Left lobe of liver (tissue), 2 donors: ENCODE measurements around the gene GTPBP1. TPM values are rescaled to one million over a fixed set of nuclear protein-coding genes. Genes with fewer than 3 reads are reported as not detected.
A peak's percentile ranks its signal among the peaks of the same experiment; 100 is the strongest.

Source experiments
- ATAC-seq: fragments of 200-7000 bp; cut with Tn5 transposase; one replicate; pipeline ENCODE4 v1.9.1; 2020; ENCODE audit warnings: mild to moderate bottlenecking, moderate library complexity
- DNase-seq: peaks from one replicate; pipeline ENCODE4 v3.0.0-alpha.2; 2020; ENCODE audit warnings: low spot score
- total RNA-seq: library from RNA; stranded (reverse); gene quantifications from one replicate; pipeline ENCODE4 v1.2.1, GENCODE V29; 2021
- donor health status: DM: no; HTN: no; CAD: no; lungs with moderate emphysema.
- donor health status: DM: no; HTN: yes; CAD: no.

The GTPBP1 gene
- total RNA-seq, 1 donor from 2014 or later, result 14.4 TPM

DNA sequence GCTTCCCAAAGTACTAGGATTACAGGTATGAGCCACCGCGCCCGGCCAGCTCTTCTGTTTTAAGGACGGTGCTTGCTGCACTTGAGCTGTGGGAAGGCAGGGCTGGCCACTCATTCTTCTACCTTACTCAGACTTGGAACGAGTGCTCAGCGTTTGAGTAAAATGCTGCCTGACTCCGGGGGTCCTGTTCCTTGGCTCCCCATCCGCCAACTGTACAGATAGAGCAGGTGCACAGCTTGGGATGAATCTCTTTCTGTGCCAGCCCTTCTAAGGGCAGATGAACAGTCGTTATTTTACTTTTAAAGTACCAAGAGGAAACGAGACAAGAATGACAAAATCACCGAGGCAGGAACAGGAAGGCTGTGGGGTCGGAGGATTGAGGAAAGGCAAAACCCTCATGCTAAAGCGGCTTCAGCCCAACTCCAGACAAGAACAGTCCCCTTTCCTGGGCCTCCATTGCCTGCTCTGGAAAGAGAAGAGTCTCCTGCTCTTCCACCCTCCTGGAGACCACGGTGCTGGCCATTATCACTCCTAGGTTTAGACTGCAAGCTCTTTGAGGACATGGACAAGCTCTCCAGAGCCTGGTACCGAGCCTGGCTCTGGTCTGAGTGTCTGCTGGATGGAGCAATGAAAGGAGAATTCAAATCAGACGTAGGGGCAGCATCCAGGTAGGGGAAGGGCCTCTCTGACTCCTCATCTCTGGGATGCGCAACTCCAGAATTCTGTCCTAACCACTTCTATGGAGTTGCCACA is 51.1 kb downstream of the GTPBP1 start:
- no peak for ATAC-seq
- no peak for DNase-seq

DNA sequence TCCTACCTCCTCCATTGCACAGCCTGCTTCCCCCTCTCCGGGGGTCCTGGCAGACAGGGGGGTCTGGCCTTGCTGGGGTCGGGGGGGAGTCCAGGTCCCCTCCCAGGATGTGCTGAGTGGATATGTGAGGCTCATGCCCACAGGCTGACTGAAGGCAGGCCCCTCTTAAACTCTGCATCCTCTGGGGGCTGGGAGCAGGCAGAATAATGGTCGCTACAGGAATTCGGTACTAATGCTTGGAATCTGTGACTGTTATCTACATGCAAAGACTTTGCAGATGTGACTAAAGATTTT is 51.7 kb downstream of the GTPBP1 start:
- no peak for ATAC-seq
- no peak for DNase-seq

DNA sequence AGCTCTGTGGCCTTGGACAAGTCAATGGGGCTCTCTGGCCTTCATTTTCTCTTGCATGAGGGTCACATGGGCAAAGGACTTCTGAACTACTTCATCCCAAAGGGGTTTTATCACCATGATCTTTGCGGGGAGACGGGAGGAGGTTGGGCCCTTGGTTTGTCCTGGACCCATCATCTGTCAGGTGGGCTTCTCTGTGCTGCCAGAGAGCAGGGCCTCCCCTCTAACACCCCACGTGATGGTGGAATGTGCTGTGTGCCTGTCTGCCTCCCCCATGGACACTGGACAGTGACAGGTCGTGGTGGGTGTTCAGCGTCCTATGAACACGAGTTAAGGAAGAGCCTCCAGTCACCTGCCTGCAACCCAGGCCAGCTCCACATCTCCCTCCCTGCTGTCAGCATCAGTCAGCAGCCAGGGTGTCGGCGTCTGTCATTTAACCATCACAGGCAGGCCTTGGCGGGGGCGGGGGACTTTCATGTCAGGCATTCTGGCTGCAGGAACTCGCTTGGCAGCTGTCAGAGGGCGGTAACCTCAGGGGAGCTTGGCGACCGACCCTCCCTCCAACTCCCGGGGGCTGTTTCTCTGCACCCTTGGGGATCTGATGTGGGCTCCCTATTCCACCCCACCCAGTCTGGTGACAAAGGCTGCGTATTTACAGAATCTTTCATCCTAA is 52.7 kb downstream of the GTPBP1 start:
- no peak for DNase-seq
- ATAC-seq, result no peak

DNA sequence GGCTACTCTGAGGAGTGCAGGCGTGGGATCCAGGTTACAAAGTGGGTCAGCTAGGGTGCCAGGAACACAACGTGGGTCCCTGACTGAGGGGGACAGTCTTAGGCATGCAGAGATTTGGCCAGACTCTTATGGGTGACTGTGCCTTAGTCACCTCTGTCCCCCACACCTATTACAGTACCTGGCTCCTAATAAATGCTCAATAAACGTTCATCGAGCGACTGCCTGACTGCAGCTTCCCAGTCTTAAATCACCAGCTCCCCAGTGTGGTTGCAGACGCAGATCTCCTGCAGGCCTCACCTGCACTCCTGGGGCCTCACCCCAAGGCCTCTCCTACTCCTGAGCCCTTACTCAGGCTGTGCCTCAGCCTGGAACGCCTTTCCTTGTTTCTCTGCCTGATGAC is 53.3 kb downstream of the GTPBP1 start:
- DNase-seq, result no peak
- ATAC-seq, result no peak

DNA sequence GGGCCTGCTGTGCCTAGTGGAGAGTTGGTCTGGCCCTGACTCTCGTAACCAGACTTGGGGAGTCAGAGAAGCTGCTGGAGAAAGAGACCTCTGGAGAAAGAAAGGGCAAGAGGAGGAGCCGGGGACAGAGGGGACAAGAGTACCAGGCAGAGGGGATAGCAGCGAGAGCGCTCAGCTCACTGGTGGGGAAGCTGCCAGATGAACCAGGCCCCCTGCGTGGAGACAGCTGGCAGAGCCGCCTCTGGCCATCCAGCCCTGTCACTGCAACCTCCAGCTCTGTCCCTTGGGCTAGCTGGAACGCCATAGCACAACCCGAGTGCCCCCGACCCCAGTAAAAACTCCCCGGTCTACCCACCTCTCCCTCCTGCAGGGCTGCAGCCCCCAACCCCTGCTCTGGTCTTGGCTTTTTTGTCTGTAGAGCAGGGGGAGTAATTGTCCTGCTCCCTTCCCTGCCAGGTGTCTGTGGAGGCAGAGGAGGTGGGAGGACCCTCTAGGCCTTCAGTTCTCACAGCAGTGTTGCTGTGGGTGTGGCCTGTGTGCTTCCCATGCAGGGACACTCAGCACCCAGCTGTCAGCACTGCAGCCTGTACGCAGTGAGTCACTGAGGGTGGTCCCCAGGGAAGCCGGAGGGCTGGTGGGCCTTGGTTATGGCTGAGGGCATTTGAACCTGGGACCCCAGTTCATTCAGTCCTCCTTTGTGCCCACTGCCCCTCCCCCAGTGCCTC is 54.9 kb downstream of the GTPBP1 start:
- no peak for ATAC-seq
- no peak for DNase-seq

DNA sequence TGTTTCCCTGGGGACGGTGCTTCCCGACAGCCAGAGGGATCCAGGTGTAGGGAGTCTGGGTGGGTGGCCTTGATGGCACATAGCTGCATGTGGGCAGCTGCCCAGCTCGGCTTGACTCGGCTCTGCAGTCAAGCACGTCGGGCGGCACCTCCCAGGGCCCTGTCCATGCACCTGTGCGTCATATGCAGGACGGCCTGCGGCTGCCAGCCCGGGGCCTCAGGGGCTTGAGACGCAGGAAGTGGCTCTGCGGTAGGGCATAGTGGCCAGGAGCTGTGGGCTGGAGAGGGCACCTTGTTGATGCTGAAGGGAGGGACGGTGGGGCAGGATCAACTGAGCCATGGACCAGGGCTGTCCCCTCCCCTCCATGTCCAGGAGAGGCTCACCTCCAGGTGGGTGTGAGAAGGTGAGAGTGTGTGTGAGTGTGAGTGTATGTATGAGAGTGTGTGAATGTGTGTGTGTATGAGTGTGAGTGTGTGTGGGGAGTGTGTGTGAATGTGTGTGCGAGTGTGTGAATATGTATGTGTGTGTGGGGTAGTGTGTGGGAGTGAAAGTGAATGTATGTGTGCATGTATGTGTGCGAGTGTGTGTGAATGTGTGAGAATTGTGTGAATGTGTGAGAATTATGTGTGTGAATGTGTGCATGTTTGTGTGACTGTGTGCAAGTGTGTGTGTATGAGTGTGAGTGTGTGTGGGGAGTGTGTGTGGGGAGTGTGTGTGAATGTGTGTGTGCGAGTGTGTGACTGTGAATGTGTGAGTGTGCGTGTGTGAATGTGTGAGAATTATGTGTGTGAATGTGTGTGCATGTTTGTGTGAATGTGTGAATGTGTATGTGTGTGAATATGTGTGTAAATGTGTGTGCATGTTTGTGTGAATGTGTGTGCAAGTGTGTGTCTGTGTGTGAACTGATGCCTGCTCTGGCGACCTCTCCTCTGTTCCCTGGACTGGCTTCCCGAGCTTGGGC is 55.7 kb downstream of the GTPBP1 start:
- DNase-seq (no peak), ATAC-seq (no peak)

DNA sequence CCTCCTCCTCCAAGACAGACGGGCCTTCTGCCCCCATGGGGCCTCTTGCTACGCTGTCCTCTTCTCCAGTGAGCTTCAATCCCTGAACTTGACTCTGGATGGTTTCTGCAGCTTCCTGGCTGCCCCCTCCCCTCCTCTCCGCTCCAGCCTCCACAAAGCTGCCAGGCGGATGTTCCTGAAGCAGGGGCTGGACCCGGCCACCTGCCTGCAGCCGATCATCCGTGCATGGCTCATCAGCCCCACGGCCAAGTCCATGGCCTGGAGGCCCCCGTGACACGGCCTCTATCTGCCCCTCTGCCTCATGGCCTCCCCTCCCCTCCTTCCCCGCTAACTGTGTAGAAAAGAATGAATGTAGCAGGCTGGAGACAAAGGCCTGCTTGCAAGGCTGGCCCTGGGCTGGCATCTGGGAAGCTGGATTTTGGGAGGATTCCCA is 56.8 kb downstream of the GTPBP1 start:
- ATAC-seq, result no peak
- DNase-seq, result no peak

DNA sequence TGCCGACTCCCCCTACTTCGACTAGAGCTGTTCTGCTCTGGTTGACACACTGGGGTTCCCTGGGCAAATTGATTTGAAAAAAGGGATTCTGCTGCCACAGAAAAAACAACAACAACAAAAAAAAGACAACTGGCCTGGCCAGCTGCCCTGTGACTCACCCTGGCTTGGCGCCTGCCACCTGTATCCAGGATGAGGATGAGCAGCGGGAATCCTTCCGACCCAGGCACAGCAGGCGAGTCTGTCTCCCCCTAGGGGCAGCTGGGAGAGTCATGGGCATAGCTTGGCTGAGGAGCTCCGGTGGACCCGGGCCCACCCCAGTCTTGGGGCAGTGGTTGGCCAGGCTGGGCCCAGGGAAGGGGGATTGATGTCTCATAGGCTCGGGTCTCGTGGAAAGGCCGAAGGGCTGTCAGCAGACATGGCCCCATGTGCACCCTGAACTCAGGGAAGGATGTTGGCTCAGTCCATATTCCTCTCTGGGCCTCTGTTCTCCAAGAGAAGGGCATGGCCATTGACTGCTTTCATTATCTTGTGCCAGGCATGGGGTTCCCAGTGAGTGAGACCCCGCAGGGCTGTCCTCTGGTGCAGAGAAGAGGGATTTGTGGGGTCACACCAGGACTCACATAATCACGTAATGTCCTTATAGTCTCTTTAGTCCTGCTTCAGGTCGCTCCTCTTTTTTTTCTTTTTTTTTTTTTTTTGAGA is 60.5 kb downstream of the GTPBP1 start:
- DNase-seq (peak; percentile 86), ATAC-seq (peak; percentile 97)

DNA sequence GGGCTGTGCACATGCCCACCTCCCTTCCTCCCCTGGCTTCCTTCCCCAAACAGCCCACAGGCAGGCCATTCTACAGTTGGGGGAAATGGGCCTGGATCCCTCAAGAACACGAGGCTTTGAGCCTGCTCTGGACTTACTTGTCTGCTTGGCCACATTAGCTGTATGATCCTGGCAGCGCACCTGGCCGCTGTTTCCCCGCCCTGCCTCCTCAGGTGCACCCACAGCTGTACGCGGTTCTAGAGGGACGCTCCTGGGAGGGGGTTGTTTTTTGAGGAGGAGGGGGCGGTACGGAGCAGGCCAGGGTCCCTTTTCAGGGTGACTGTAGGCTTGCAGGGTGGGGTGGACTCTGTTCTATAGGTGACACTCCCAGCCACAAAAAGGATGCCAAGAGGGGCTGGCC is 61.6 kb downstream of the GTPBP1 start:
- no peak for DNase-seq
- ATAC-seq, result no peak

DNA sequence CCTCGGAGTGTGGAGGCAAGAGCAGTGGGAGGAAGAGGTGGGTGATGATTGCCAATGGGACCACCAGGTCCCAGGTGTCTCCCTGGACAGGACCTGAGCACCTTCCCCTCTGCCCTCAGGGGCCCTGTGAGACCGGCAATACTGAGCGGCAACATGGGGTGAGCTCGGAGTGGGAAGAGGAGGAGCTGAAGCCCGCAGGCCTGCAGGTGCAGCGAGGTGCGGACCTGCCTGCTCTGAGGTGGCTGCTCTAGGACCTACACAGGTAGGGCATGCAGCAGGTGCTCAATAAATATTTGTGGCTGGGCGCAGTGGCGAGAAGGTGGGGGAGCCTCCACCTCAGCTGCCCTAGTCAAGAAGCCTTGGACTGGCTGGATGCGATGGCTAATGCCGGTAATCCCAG is 62.3 kb downstream of the GTPBP1 start:
- DNase-seq (no peak), ATAC-seq (no peak)

DNA sequence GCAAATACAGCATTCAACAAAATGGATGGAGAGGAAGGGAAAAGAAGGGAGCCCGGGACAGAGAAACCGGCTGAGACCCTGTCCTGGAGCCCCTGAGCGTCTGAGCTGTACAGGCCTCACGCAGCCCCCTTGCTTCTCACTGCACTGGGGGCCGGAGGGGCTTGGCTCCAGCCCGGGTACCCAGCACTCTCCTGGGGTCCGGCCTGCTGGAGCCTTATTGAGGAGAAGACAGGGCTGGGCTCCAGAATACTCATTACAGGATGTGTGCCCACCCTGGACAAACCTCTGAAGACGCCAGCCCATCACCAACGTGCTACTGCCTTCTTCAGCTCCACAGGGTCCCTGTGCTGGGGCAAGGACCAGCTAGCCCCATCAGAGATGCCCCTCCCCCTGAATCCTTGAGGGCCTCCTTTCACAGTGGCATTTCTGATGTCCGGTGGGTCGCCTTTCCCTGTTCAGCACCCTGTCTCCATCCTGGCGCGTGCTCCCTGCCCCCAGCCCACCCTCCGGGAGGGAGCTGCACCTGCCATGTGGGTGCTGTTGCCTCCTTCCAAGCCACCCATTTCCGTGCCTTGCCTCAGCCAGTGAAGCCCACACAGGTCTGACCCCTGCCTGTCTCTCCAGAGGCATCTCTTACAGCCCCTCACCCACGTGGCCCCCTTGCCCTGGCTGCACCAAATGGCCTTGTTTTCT is 64.7 kb downstream of the GTPBP1 start:
- ATAC-seq, result no peak
- DNase-seq, result no peak

DNA sequence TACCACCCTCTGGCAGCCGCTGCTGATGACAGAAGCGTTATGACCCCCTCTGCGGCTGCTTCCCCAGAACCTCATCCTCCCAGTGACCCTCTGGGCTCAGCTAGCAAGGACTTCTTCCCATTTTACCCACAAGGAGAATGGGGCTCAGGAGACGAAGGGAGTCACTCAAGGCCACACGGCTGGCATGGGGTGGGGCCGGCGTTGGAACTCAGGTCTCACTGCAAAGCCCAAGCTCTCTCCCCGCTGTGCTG is 66.8 kb downstream of the GTPBP1 start:
- DNase-seq (no peak), ATAC-seq (no peak)

DNA sequence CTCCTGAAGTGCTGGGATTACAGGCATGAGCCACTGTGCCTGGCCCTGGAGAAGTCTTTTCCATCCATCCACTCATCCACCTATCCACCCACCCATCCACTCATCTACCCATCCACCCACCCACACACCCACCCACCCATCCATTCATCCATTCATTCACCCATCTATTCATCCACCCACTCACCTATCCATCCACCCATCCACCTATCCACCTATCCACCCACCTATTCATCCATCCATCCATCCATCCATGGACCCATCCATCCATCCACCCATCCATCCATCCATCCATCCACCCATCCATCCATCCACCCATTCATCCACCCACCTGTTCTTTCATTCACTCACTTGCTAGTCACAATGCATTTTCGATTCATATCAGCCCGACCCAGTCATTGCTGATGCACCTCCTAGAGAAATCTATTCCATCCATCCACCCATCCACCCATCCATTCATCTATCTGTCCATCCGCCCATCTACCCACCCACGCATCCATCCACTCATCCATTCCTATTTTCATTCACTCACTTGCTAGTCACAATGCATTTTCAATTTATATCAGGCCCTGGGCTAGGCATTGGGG is 67.7 kb downstream of the GTPBP1 start:
- DNase-seq (no peak), ATAC-seq (no peak)

DNA sequence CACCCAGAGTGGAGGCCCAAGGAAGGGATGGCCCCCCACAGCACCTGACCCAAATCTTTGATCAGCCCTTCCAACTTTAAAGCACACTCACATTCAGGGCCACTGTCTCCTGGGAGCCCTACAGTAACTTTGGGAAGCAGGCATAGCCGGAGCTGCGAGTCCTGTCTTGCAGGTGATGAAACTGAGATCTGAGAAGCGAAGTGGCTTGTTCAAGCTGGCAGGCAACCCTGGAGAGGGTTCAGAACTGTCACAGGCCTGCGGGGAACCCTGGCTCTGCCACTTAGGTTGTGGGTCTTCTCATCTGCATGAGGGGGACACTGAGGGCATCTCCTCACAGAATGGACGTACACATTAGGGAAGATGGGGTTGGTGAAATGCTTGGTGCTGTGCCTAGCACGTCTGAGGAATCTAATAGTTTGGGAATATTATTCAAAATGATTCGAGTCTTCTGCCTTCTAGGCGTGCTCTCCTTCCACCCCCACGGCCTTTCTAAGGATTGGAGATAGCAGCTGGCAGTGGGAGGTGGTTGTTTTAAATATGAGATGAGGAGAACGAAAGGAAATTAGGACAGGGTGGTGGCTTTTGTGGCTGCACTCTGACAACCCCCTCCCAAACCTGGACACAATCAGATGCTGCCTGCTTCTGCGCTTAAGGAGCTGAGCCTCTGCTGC is 68.9 kb downstream of the GTPBP1 start:
- ATAC-seq (no peak), DNase-seq (no peak)

DNA sequence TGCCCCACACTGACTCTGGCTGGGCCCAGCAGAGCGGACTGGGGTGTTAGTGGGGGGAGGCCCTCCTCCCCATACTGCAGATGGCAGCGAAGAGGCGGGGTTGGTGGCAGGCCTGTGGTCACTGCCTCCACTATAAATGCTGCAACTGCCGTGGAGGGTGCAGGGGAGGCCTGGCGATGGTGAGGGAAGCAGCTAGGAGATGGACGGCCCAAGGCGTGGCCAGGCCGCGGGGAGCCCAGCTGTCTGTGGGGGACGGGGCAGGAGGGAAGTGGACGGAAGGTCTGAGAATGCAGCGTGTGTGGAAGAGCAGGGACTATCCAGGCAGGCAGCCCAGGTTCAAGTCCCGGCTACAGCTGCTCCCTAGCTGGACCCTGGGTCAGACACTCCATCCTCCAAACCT is 69.9 kb downstream of the GTPBP1 start:
- no peak for DNase-seq
- no peak for ATAC-seq

DNA sequence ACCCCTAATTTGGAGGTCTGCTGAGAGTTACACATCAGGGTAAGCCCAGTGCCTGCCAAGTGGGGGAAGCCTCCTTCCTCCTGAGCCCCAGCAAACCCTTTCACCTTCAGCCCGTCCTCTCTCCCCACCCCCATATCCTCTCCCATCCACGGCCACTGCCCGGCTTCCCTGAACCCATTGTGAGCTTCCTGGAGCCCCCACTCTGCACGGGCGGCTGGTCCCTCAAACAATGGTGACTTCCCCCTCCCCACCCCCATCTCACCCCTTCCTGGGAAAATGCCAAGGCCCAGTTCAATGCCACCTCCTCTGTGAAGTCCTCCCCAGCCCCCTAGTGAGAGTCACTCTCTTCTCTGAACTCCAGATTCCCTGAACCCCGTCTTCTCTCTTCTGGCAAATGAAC is 70.3 kb downstream of the GTPBP1 start:
- DNase-seq, result no peak
- no peak for ATAC-seq

DNA sequence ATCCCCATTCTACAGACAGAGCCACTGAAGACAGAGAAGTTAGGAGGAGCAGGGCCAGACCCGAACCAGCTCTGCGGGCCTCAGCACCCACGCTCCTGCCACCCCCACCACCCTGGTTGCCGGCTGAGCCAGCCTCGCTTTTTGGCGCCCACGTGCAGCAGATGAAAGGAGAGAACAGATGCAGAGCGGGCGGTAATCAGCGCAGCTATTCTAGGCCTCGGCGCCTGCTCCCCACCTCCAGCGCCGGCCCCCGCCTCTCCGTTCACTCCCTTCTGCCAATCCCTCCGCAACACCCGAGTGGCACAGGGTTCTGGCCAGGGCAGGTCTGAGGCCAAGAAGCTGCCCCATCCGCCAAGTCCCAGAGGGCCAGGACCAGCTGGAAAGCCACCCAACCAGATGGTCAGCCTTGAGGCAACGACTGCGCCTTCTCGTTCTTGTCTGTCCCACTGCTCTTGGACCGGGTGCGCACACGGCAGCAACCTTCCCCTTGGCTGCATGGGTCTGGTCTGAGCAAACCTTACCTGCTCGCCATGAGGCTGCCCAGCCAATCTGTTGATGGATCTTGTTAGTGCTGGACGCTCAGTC is 71.4 kb downstream of the GTPBP1 start:
- ATAC-seq (no peak), DNase-seq (no peak)

DNA sequence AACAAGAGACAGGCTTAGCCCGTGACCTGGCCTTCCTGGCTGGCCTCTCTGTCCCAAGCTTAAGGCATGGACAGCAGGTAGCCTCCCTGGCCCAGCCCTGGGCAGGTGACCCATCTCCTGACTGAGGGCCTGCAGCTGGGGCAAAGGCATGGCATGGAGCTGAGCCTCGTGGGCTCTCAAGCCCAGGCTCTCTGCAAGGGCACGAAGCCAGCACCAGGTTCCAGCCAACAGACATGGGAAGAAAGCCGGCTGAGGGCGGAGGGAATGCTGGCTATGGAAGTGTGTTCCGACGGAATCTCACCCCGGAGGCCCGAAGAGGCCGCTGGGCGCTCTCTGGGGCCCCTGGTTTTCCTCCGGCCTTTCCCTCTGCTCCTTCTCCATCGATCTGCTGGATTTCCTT is 75.3 kb downstream of the GTPBP1 start:
- ATAC-seq, result no peak
- DNase-seq, result no peak
